Stimulated activated CD4-positive, alpha-beta T cell treated with anti-CD3 and anti-CD28 coated beads, TNF-alpha, amount 100 ng/mL, for 24 hours (primary cell): Measurements from ENCODE around the gene DIRAS2.
"Not testable (repeated sequence)": the region's sequence is repeated elsewhere in the genome, so short reads cannot be mapped to it uniquely, and the experiment has no call there.

Experiments used
- DNase-seq, 3 experiments: peaks; one replicate each; pipeline ENCODE4 v3.0.0-alpha.2; 2020; ENCODE audit warnings: low read depth in 3 of 3

The DIRAS2 gene, protein sequence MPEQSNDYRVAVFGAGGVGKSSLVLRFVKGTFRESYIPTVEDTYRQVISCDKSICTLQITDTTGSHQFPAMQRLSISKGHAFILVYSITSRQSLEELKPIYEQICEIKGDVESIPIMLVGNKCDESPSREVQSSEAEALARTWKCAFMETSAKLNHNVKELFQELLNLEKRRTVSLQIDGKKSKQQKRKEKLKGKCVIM

GRCh38 chr9:90642570-90643539 is at the start of gene DIRAS2:
DIRAS2 (minus strand) TSS chr9:90642824; CDS start chr9:90613827, 28,997 bp downstream.
- DNase-seq = peak in 2 of 3 experiments; percentile 2 to 38

- no peak for DNase-seq
Measured at GRCh38 chr9:90684736-90685135, 42.1 kb upstream of the DIRAS2 start.

GRCh38 chr9:90684106-90684505 is 41.5 kb upstream of the DIRAS2 start:
- no peak for DNase-seq

- DNase-seq = no peak
Measured at GRCh38 chr9:90680534-90680933, 37.9 kb upstream of the DIRAS2 start.

DNA sequence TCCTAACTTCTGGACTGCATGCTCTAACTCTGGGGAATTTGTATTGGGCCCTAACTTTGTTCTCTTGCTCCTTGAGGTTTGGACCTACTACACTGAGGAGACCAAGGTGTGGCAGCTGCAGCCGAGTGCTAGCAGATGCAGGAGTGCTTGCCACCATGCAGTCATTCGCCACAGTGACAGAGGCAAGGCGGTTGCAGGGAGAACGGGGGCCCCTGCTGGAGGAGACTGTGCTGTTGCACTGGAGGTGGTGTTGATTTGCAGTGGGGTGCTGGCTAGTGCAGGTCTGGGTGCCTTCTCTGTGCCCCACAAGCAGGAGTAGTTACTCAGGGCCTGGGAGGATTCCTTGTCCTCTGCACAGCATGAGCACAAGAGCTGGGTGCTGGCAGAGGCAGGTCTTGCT is 22.4 kb upstream of the DIRAS2 start:
- DNase-seq = no peak

DNA sequence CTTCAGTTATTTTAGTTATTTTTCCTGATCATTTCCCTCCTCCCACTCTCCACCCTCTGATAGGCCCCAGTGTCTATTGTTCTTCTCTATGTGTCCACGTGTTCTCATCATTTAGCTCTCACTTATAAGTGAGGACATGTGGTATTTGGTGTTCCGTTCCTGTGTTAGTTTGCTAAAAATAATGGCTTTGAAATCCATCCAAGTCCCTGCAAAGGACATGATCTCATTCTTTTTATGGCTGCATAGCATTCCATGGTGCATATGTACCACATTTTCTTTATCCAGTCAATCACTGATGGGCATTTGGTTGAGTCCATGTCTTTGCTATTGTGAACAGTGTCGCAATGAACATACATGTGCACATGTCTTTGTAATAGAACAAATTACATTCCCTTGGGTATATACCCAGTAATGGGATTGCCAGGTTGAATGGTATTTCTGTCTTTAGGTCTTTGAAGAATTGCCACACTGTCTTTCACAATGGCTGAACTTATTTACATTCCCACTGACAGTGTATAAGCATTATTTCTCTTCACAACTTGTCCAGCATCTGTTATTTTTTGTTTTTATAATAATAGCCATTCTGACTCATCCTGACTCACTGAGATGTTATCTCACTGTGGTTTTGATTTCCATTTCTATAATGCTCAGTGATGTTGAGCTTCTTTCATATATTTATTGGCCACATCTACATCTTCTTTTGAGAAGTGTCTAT is 17.2 kb upstream of the DIRAS2 start:
- DNase-seq = no peak

- DNase-seq = no peak
Measured at GRCh38 chr9:90658783-90659182, 16.2 kb upstream of the DIRAS2 start.

DNA sequence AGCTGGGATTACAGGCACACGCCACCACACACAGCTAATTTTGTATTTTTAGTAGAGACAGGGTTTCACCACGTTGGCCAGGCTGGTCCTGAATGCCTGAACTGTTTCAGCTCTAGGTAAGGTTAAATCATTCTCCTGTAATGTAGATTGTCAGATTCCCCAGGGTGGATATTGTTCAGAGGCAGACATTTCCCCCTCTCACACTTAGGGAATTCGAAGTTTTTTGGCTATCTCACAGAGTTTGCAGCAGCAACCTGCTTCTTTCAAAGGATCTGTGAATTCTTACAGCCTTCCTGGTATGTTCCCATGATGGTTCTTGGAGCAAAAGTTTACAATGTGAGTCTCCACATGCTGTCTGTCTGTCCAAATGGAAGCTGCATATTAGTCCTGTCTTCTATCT is 15.6 kb upstream of the DIRAS2 start:
- DNase-seq = no peak

DNA sequence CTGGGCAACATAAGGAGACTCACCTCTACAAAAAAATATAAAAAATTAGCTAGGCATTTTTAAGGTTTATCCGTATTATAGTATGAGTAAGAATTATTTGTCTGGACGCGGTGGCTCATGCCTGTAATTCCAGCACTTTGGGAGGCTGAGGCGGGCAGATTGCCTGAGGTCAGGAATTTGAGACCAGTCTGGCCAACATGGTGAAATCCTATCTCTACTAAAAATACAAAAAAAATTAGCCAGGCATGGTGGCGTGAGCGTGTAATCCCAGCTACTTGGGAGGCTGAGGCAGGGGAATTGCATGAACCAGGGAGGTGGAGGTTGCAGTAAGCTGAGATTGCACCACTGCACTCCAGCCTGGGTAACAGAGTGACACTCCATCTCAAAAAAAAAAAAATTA is 14.3 kb upstream of the DIRAS2 start:
- not testable (repeated sequence) for DNase-seq

- no peak for DNase-seq
Measured at GRCh38 chr9:90651246-90651645, 8.6 kb upstream of the DIRAS2 start.

DNA sequence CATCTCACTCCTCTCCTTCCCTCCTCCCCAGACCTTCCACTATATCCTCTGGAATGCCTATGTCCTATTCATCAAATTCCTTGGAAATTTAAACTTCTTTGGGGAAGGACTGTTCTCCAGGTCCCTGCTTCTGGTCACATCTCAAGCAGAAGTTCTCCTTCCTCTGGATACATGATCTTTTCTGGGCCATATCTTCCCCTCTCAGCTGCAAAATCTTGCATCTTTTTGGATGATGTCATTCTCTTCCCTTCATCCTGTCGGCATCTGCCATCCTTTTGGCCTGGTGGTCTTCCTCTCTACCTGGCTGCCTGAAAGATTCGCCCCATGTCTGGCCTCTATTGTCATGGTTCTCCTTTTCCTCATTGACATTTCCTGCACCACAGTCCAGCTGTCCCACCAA is 5.2 kb upstream of the DIRAS2 start:
- DNase-seq = no peak

DNA sequence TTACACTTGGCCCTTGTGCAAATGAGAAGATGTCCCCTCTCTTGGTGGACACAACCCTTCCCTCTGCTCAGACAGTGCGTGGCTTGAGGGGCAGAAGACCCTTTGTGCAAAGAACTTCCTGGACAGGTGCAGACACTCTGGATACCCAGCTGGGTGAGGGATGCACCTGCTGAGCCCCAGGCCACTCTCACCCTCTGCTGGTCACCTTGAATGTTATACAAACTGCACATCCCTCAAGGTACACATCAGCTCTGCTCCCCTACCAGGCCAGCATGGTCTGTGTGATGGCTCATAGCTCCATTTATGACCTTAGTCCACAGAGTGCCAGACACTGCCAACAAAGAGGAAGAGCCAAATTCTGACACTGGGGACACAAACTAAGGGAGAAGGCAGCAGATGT is 3.1 kb upstream of the DIRAS2 start:
- DNase-seq = no peak

DNA sequence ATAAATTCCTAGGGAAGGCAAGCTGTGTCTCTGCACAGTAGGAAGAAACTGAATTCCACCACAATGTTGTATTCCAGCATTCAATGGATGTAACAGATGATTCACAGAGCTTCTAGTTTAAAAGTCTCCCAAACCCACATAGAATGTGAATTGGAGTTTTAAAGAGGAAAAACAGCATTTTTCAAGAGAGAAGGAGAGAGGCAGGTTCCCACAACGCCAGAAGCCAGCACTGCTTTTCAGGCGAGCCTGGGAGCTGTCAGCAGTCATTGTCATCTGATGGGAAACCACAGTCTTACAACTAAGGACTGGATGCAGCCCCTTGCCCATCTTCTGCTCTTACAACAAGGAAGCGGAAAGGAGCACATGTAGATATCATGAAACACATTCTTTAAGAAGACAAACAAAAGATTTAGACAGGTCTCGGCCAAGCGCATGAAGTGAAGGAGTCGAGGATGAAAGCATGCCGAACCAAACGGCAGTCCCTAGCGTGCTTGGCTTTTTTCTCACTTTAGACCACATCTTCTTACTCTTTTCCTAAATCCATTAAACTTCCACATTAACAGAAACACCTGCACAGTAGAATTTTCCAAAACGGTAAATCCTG is 638 bp downstream of the DIRAS2 start:
- no peak for DNase-seq

DNA sequence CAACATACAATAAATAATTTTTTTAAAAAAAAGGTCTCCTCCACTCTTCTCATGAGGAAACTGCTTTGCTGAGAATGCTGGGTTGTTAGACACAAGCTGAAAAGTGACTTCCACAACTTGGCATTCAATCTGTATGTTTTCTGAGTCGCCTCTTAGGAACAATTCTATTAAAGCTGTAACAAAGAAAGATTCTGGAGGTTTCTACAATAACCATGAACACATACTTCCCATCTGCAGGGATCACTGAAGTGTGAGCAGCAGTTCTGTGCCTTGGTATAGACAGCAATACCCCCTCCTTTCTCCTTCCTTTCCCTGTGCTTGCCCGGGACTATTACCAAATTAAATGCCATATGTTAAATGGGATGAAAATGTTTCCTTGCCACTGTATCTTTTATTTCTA is 1.5 kb downstream of the DIRAS2 start:
- DNase-seq = no peak

- DNase-seq = no peak
Measured at GRCh38 chr9:90640361-90640760, 2.3 kb downstream of the DIRAS2 start.

DNA sequence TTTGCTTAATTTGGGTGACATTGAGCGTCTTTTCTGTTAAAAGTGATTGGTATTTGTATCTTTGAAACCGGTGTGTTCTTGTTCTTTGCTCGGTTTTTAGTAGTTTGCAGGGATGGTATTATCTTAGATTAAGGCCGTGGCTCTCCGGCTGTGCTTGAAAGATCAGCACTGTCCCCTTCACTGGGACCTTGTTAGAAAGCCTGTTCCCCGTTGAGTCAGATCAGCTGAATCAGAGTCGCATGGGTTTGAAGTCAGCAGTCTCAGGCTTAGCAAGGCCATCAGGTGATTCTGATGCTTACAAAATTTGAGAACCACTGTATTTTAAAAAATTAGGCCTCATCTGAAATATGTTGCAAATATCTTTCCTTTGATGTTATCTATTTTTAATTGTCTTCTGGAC is 5.0 kb downstream of the DIRAS2 start:
- DNase-seq = no peak

GRCh38 chr9:90632647-90633207 is 9.9 kb downstream of the DIRAS2 start:
- DNase-seq = no peak

DNA sequence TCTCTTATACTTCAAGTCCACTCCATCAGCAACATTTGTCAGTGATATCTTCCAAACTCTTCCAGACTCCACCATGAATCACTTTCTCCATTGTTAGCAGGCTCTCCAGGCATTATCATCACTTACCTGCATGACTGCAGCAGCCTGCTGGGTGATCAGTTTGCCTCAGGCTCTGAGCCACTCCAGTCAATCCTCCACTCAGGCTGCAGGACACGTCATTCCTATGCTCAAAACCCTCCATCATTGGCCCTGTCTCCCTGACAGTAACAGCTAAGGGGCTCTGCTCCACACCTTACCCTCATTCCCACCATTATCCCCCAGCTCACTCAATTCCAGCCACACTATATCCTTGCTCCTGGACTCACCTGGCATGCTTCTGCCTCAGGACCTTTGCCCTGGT is 10.7 kb downstream of the DIRAS2 start:
- DNase-seq = no peak

- no peak for DNase-seq
Measured at GRCh38 chr9:90629991-90630390, 12.6 kb downstream of the DIRAS2 start.

DNA sequence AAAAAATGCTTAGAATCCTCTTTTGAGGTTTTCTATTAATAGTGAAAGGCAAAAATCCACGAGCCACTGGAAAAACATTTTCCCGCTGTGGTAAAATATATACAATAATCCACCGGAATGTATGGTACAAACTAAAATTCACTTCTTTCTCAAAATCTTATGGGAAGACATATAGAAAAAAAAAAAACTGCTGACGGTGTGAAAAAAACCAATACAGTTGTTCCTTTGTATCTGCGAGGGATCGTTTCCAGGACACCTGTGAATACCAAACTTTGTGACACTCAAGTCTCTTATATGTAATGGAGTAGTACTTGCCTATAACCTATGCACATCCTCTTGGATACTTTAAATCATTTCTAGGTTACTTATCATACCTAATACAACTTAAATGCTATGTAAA is 13.3 kb downstream of the DIRAS2 start:
- no peak for DNase-seq

DNA sequence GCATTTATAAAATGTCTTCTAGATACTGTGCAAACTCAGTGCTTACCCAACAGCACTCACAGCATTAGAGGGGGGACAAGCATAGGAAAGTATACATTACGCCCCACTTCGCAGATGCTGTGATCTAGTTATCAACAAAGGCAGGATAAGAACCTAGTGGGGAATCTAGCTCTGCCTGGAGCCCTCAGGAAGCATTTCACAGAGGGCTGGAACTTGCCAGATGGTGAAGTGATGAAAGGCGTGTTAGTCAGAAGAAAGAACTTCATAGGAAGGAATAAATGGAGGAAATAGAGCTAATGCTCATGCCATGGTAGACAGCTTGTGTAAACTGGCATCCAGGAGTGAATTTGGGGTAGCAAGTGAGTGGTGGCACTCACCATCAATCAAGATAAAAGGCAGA is 25.8 kb downstream of the DIRAS2 start:
- no peak for DNase-seq

DNA sequence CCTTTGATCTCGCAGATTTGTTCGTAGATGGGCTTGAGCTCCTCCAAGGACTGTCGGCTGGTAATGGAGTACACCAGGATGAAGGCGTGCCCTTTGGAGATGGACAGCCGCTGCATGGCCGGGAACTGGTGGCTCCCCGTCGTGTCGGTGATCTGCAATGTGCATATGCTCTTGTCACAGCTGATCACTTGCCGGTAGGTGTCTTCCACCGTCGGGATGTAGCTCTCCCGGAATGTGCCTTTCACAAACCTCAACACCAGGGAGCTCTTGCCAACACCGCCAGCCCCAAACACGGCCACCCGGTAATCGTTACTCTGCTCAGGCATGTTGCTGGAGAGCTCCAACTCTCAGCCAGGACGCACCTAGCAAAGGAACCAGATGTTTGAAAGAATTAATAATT is 29.1 kb downstream of the DIRAS2 start:
- no peak for DNase-seq
